OCI-LY7 (cell line): Measurements from ENCODE around the gene THRB.

Experiments used
- EZH2phosphoT487 ChIP-seq: fragments of 200-600 bp; sonication (generic); IDR thresholded peaks from 2 replicates; pipeline ENCODE4 v1.6.1; 2018; ENCODE audit warnings: low read depth, borderline replicate concordance, mild to moderate bottlenecking, mixed run types, antibody characterized with exemption, low read length, moderate library complexity, mixed read lengths
- TF ChIP-seq, protein P1 (sequence below): fragments of 200-600 bp; sonication (generic); conservative IDR thresholded peaks from 2 replicates; pipeline ENCODE4 v1.5.1; 2014; ENCODE audit warnings: mild to moderate bottlenecking, antibody characterized with exemption, low read length, moderate library complexity, mixed read lengths

DNA sequence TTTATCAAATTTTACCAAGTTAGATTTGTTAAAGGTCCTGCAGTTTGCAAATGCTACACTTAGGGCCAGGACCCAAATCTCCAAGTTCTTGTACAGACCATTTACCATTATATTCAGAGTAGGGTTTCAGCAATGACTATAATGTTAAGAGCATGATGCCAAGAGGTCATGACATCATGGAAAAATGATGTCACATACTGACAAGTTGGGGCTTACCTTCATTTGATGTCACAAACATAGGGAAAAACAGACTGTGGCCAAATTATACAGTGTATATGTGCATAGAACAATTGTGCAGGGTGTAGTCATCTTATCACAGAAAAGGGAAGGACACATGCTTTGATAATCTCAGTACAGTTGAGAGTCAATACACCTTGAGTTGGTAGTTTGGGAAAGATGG, 10.1 kb upstream of the THRB start:
- TF ChIP-seq, protein P1, sequence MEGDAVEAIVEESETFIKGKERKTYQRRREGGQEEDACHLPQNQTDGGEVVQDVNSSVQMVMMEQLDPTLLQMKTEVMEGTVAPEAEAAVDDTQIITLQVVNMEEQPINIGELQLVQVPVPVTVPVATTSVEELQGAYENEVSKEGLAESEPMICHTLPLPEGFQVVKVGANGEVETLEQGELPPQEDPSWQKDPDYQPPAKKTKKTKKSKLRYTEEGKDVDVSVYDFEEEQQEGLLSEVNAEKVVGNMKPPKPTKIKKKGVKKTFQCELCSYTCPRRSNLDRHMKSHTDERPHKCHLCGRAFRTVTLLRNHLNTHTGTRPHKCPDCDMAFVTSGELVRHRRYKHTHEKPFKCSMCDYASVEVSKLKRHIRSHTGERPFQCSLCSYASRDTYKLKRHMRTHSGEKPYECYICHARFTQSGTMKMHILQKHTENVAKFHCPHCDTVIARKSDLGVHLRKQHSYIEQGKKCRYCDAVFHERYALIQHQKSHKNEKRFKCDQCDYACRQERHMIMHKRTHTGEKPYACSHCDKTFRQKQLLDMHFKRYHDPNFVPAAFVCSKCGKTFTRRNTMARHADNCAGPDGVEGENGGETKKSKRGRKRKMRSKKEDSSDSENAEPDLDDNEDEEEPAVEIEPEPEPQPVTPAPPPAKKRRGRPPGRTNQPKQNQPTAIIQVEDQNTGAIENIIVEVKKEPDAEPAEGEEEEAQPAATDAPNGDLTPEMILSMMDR: no peak
- no peak for TF ChIP-seq EZH2phosphoT487
